RWPE1 (cell line): Measurements from ENCODE around the gene PTGDS.
A peak's percentile ranks its signal among the peaks of the same experiment; 100 is the strongest.

ENCODE experiments used
- CTCF ChIA-PET: fragments of 350-600 bp; sonication (Branson Sonifier 250); formaldehyde crosslinking; extraction: SDS; loops from one replicate; lab custom pipeline; 2021; lab: Yijun Ruan, JAX
- POLR2A ChIA-PET: fragments of 400-600 bp; formaldehyde crosslinking; extraction: SDS; loops from one replicate; lab custom pipeline; 2020; ENCODE audit warnings: antibody characterized with exemption; ENCODE audit not compliant: low non-redundant PET; lab: Yijun Ruan, JAX
- DNase-seq: peaks from one replicate; pipeline ENCODE4 v3.0.0; 2012; ENCODE audit warnings: low spot score
- H3K27ac ChIP-seq: fragments of 450-650 bp; 2 replicates; pipeline ENCODE4 v1.5.1; 2017
- TF ChIP-seq, protein P1 (sequence below): fragments of 450-650 bp; conservative IDR thresholded peaks from 2 replicates; pipeline ENCODE4 v1.5.1; 2017; ENCODE audit warnings: low read depth, mild to moderate bottlenecking

PTGDS gene

DNA sequence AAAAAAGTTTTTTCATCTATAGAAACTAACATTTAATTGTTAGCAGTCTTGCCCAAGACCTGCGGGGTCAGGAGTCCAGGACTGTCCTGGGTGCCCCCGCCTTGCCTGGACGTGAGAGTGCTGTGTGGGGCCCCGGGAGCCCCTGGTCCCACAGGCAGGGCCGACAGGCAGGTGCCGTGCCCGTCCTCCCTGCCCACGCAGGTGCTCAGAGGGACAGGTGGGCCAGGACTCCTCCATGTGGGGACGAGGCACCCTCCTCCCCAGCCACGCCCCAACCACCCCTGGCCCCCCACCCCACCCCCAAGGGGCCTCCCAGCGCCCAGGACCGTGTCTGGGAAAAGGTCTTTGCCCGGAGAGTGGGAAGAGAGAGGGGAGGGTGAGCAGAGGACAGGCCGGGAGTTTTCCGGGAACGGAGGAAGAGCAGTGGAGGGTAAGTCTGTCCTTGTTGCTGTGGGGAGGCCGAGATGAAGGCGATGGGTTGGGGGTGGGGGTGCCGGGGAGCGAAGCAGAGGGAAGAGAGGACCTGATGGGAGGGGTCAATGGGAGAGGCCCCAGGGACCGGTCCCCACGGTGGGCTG, 28.0 kb upstream of the PTGDS start:
- DNase-seq = no peak
- POLR2A ChIA-PET = interaction anchor here (0.7 to 1.0 kb wide), 3 partner anchors 43 to 86 kb away, joined by 3 to 8 read pairs (median 8); partner anchors contain the start of gene PAXX
- TF ChIP-seq, protein P1, sequence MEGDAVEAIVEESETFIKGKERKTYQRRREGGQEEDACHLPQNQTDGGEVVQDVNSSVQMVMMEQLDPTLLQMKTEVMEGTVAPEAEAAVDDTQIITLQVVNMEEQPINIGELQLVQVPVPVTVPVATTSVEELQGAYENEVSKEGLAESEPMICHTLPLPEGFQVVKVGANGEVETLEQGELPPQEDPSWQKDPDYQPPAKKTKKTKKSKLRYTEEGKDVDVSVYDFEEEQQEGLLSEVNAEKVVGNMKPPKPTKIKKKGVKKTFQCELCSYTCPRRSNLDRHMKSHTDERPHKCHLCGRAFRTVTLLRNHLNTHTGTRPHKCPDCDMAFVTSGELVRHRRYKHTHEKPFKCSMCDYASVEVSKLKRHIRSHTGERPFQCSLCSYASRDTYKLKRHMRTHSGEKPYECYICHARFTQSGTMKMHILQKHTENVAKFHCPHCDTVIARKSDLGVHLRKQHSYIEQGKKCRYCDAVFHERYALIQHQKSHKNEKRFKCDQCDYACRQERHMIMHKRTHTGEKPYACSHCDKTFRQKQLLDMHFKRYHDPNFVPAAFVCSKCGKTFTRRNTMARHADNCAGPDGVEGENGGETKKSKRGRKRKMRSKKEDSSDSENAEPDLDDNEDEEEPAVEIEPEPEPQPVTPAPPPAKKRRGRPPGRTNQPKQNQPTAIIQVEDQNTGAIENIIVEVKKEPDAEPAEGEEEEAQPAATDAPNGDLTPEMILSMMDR = no peak
- H3K27ac ChIP-seq = peak overlapping the region; percentile 89
- CTCF ChIA-PET = interaction anchor here (0.6 to 3.0 kb wide), 5 partner anchors 51 to 191 kb away, joined by 3 to 20 read pairs (median 4); partner anchors contain the start of genes AJM1 and LCN8

DNA sequence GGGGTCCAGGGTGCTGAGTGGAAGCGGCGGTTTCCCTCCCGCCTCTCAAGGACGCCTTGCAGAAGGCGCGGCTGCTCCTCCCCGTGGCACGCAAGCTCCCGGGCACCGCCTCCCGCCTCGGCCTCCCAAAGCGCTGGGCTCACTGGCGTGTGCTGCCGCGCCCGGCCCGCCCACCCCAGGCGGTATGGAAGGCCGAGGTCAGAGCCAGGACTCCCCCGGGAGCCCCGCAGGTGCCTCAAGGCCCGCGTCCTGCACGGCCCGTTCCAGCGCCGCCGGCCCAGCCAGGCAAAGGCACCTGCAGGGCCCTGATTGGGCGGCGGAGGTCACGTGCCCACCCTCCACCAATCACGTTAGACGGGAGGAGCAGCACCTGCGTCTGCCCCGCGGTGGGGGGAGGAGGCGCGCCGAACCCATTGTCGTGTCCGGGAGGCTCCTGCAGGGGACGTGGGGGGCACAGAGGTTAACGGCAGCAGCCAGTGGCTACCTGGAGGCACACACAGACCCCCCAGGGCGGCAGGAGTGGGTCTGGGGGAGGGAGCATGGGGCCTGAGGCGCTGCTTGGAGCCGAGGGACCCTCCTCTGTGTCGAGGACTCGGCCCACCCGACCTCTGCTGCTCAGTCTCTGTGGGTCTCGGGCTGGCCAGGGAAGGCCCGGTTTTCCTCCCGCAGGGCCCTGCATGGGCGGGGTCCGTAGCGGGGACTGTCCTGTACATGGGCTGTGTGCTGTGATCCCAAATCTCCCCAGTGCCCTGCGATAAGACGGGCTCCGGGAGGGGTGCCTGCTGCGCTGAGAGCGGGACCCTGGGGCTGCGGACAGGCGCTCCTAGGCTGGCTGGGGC, 27.3 kb upstream of the PTGDS start:
- DNase-seq = peak; percentile 100
- CTCF ChIA-PET = interaction anchor here (0.6 to 3.0 kb wide), 6 partner anchors 50 to 213 kb away, joined by 3 to 20 read pairs (median 4); partner anchors contain the start of genes AJM1 and LCN8
- H3K27ac ChIP-seq = peak overlapping the region; percentile 89
- POLR2A ChIA-PET = interaction anchor here (0.6 to 1.0 kb wide), 3 partner anchors 21 to 85 kb away, joined by 3 to 8 read pairs (median 8); partner anchors contain the start of gene PAXX
- TF ChIP-seq, protein P1 = no peak; the same call in 1 of the 2 replicates

DNA sequence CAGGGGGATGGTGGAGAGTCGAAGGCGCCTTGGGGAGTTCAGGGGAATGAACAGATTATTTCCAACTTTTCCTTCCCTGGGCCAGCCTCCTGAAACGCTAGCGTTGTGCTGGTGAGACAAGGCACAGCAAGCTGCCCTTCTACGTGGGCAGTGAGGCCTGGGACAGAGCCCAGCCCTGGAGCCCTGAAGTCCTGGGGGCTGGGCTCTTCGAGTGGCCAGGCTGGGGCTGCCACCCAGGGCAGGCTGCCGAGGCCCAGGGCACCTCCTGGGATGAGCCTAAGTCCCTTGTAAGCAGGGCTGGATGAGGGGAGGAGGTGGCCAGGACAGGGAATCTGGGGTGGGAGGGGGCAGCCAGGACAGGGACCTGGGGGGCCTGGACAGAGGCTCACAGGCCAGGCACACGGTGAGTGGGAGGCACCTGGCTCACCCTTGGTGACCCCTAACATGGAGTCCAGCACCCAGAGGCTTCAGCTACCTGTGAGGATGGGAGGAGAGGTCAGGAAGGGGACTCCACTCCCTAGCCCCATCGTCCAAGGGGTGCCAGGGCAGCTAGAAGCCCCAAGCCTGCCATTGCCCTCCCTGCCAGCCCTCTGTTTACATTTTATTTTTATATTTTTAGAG, 26.5 kb upstream of the PTGDS start:
- CTCF ChIA-PET = interaction anchor here (0.6 to 3.0 kb wide), 4 partner anchors 19 to 212 kb away, joined by 3 to 20 read pairs (median 4); no protein-coding TSS in a partner anchor
- peak overlapping the region; percentile 89 for H3K27ac ChIP-seq
- TF ChIP-seq, protein P1 = no peak
- DNase-seq = no peak
- POLR2A ChIA-PET = interaction anchor here (0.6 kb wide), 1 partner anchor 22 kb away, joined by 8 read pairs; no protein-coding TSS in a partner anchor

DNA sequence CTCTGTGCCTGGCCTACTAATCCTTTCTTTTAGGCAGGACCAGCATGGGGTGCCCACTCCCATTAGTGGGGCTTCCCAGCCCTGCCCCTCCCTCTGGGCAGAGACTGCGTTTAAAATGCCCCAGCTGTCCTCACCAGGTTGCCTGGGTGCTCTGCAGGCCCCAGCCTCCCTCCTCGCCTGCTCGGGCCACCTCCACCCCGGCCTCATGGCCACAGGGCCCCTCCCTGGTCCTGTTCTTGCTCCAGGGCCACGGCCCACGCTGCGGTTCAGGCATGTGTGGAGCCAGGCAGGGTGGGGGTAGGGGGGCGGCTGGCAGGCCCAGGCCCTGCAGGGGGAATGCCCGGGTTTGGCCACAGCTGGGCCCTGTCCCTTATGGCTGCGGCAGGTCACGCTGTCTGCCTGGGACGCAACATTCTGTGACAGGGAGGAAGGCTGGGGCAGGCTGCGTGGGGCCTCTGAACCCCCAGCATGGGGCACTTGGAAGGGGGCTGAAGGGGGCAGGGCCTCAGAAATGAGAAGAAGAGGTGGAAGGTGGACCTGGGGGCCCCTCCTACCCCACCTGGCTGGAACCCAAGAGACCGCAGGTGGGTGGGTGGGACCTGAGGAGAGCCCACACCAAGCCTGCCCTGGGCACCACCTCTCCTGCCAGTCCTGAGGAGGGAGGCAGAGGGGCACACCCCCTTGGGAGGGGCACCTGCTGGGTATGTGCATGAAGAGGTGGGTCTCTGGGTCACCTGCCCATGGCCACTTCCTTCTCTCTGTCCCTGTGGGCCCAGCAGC, 25.6 kb upstream of the PTGDS start, which contains the start of gene LCN12:
TSS of gene LCN12 (plus strand) at position 733 of the 780 bp plus-strand sequence. CDS start 55 bp downstream, outside the sequence.
- ChIA-PET CTCF (interaction anchor here (1.2 to 3.0 kb wide), 2 partner anchors 83 to 93 kb away, joined by 3 to 20 read pairs; no protein-coding TSS in a partner anchor), POLR2A (no interaction called here)
- TF ChIP-seq, protein P1 = no peak
- H3K27ac ChIP-seq = peak within 1 kb of the TSS; percentile 89
- no peak for DNase-seq

DNA sequence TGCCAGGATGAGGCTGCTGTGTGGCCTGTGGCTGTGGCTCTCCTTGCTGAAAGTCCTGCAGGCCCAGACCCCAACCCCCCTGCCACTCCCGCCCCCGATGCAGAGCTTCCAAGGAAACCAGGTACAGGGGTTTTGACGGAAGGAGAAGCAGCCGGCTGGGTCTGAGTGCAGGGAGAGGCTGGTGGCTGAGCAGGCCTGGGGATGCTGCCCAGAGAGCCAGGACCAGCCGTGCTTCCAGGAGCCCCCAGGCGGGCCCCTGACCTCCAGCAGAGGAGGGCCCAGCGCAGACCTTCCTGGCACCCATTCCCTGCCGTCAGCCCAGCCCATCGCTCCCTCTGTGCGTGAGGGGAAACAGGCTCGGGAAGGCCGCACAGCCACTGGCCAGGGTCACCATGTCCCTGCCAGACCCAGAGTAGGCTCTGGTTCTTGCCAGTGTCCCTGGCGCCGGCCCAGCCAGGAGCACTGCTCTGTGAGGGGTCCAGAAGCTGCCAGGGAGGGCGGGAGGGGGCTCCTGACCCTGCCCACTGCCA, 24.9 kb upstream of the PTGDS start:
- H3K27ac ChIP-seq = no peak overlapping the region; the same call in 1 of the 2 replicates
- TF ChIP-seq, protein P1 = no peak
- CTCF ChIA-PET = interaction anchor here (1.0 to 3.0 kb wide), 2 partner anchors 77 to 82 kb away, joined by 3 to 20 read pairs; no protein-coding TSS in a partner anchor
- no peak for DNase-seq
- POLR2A ChIA-PET = no interaction called here
